ENCODE data around the gene ADAMTSL1. TPM values are rescaled to one million over a fixed set of nuclear protein-coding genes. Genes with fewer than 3 reads are reported as not detected.

ADAMTSL1 gene
- total and polyA plus RNA-seq, 2 experiments from 2014 or later = 2.3 to 5.0 TPM

DNA sequence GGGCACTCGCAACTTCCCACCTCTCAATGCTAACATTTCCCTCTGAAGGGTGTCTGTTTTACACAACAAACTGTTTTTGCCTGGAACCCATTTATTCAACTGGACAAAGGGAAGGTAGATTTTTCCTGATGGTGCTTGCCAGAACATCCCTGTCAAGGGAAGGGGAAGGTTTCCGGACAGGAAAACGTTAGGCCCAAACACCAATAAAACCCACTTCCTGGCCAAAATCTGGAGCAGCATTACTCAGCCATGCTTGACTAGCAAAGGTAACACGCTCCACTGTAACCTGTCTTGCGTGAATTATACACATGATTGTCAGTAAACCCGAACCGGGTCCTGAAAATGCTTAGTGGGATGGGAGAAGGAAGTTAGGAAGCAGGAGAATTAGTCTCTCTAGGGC lies 468.8 kb downstream of the ADAMTSL1 start:
- peak overlapping the region; percentile 47; the same call in 1 of the 2 replicates for H2AFZ ChIP-seq
- H3K9me3 Mint-ChIP-seq = no peaks in the 10 kb centered on the region
- no peak overlapping the region for H3K27ac Mint-ChIP-seq
- ATAC-seq = no peak
- H3K27me3 Mint-ChIP-seq (ENCODE audit: insufficient read depth, low read depth, poor library complexity) = peaks cover 2% of the 10 kb centered on the region
- no peak overlapping the region for H3K4me3 ChIP-seq
- H4K20me1 ChIP-seq (replicated peaks; ENCODE audit: insufficient read depth) = no peaks in the 10 kb centered on the region
- no peaks in the 10 kb centered on the region for H3F3A ChIP-seq (replicated peaks; ENCODE audit: low read depth)
- H3K36me3 Mint-ChIP-seq (ENCODE audit: low read depth) = no peaks in the 10 kb centered on the region
- no peak for DNase-seq (ENCODE audit: low spot score)
- TF ChIP-seq, protein P1, sequence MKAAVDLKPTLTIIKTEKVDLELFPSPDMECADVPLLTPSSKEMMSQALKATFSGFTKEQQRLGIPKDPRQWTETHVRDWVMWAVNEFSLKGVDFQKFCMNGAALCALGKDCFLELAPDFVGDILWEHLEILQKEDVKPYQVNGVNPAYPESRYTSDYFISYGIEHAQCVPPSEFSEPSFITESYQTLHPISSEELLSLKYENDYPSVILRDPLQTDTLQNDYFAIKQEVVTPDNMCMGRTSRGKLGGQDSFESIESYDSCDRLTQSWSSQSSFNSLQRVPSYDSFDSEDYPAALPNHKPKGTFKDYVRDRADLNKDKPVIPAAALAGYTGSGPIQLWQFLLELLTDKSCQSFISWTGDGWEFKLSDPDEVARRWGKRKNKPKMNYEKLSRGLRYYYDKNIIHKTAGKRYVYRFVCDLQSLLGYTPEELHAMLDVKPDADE (IDR thresholded peaks at IDR 0.05) = no peak
- TF ChIP-seq, protein P2, sequence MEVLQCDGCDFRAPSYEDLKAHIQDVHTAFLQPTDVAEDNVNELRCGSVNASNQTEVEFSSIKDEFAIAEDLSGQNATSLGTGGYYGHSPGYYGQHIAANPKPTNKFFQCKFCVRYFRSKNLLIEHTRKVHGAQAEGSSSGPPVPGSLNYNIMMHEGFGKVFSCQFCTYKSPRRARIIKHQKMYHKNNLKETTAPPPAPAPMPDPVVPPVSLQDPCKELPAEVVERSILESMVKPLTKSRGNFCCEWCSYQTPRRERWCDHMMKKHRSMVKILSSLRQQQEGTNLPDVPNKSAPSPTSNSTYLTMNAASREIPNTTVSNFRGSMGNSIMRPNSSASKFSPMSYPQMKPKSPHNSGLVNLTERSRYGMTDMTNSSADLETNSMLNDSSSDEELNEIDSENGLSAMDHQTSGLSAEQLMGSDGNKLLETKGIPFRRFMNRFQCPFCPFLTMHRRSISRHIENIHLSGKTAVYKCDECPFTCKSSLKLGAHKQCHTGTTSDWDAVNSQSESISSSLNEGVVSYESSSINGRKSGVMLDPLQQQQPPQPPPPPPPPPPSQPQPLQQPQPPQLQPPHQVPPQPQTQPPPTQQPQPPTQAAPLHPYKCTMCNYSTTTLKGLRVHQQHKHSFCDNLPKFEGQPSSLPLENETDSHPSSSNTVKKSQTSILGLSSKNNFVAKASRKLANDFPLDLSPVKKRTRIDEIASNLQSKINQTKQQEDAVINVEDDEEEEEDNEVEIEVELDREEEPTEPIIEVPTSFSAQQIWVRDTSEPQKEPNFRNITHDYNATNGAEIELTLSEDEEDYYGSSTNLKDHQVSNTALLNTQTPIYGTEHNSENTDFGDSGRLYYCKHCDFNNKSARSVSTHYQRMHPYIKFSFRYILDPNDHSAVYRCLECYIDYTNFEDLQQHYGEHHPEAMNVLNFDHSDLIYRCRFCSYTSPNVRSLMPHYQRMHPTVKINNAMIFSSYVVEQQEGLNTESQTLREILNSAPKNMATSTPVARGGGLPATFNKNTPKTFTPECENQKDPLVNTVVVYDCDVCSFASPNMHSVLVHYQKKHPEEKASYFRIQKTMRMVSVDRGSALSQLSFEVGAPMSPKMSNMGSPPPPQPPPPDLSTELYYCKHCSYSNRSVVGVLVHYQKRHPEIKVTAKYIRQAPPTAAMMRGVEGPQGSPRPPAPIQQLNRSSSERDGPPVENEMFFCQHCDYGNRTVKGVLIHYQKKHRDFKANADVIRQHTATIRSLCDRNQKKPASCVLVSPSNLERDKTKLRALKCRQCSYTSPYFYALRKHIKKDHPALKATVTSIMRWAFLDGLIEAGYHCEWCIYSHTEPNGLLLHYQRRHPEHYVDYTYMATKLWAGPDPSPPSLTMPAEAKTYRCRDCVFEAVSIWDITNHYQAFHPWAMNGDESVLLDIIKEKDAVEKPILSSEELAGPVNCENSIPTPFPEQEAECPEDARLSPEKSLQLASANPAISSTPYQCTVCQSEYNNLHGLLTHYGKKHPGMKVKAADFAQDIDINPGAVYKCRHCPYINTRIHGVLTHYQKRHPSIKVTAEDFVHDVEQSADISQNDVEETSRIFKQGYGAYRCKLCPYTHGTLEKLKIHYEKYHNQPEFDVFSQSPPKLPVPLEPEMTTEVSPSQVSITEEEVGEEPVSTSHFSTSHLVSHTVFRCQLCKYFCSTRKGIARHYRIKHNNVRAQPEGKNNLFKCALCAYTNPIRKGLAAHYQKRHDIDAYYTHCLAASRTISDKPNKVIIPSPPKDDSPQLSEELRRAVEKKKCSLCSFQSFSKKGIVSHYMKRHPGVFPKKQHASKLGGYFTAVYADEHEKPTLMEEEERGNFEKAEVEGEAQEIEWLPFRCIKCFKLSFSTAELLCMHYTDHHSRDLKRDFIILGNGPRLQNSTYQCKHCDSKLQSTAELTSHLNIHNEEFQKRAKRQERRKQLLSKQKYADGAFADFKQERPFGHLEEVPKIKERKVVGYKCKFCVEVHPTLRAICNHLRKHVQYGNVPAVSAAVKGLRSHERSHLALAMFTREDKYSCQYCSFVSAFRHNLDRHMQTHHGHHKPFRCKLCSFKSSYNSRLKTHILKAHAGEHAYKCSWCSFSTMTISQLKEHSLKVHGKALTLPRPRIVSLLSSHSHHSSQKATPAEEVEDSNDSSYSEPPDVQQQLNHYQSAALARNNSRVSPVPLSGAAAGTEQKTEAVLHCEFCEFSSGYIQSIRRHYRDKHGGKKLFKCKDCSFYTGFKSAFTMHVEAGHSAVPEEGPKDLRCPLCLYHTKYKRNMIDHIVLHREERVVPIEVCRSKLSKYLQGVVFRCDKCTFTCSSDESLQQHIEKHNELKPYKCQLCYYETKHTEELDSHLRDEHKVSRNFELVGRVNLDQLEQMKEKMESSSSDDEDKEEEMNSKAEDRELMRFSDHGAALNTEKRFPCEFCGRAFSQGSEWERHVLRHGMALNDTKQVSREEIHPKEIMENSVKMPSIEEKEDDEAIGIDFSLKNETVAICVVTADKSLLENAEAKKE (CRISPR knock-in tag; IDR thresholded peaks at IDR 0.05) = no peak
- TF ChIP-seq, protein P3, sequence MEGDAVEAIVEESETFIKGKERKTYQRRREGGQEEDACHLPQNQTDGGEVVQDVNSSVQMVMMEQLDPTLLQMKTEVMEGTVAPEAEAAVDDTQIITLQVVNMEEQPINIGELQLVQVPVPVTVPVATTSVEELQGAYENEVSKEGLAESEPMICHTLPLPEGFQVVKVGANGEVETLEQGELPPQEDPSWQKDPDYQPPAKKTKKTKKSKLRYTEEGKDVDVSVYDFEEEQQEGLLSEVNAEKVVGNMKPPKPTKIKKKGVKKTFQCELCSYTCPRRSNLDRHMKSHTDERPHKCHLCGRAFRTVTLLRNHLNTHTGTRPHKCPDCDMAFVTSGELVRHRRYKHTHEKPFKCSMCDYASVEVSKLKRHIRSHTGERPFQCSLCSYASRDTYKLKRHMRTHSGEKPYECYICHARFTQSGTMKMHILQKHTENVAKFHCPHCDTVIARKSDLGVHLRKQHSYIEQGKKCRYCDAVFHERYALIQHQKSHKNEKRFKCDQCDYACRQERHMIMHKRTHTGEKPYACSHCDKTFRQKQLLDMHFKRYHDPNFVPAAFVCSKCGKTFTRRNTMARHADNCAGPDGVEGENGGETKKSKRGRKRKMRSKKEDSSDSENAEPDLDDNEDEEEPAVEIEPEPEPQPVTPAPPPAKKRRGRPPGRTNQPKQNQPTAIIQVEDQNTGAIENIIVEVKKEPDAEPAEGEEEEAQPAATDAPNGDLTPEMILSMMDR (conservative IDR thresholded peaks at IDR 0.05; ENCODE audit: low read depth in 2 of 2) = no peak
- TF ChIP-seq JUNB (IDR thresholded peaks at IDR 0.05; ENCODE audit: unreplicated experiment) (no peak), EZH2 (IDR thresholded peaks at IDR 0.05; ENCODE audit: low read depth, unreplicated experiment) (no peak), POLR2AphosphoS5 (IDR thresholded peaks at IDR 0.05; ENCODE audit: low read depth) (no peak), ZNF331 (CRISPR knock-in tag; IDR thresholded peaks at IDR 0.05; ENCODE audit: low read depth) (no peak)
- H3K4me1 Mint-ChIP-seq = peaks cover 8% of the 10 kb centered on the region
- H3K36me3 ChIP-seq (ENCODE audit: insufficient read depth) = no peaks in the 10 kb centered on the region
- H3K4me2 ChIP-seq = no peak overlapping the region
- no peak overlapping the region for H3K27ac ChIP-seq (ENCODE audit: low read depth)
- H3K79me2 ChIP-seq (replicated peaks; ENCODE audit: insufficient read depth) = no peaks in the 10 kb centered on the region
- no peaks in the 10 kb centered on the region for H3K4me1 ChIP-seq (ENCODE audit: insufficient read depth)
- H3K4me3 Mint-ChIP-seq = no peak overlapping the region
- H3K9me2 ChIP-seq (ENCODE audit: insufficient read depth) = 0 out of 2 replicates have a peak, but pooled peaks cover 9% of the 10 kb centered on the region
- H3K27me3 ChIP-seq (ENCODE audit: insufficient read depth) = no peaks in the 10 kb centered on the region
